Measurements from ENCODE around the gene IFITM2.
"Not testable (repeated sequence)": the region's sequence is repeated elsewhere in the genome, so short reads cannot be mapped to it uniquely, and the experiment has no call there.

- not testable (repeated sequence) for TF ChIP-seq CTCF, POLR2A, EP300 (IDR thresholded peaks at IDR 0.05)
- TF ChIP-seq POLR2AphosphoS5 (IDR thresholded peaks at IDR 0.05), result peak in 2 of 3 donors; percentile 66 to 67
Measured at GRCh38 chr11:268716-269145, 38.9 kb upstream of the IFITM2 start.

Data from stomach (tissue), 4 donors.